Measurements from ENCODE around the gene FAM32A.

- TF ChIP-seq CTCF (IDR thresholded peaks at IDR 0.05 in 8 of 11, conservative IDR thresholded peaks at IDR 0.05 in 3 of 11), result no peak
- TF ChIP-seq POLR2A (IDR thresholded peaks at IDR 0.05), result no peak
Observed at GRCh38 chr19:16166417-16166816, 18.8 kb upstream of the FAM32A start.

Data from spleen (tissue), 7 donors.